GM12878 (cell line): ENCODE measurements around the gene GINS2. TPM values are rescaled to one million over a fixed set of nuclear protein-coding genes. Genes with fewer than 3 reads are reported as not detected.
A peak's percentile ranks its signal among the peaks of the same experiment; 100 is the strongest.

Experiments used
- BRCA1 ChIP-seq: IDR thresholded peaks from 2 replicates; pipeline ENCODE4 v1.6.1; 2011; ENCODE audit warnings: low read depth, low read length, improper control_type of control experiment
- CHD4 ChIP-seq: fragments of 200-600 bp; sonication (generic); IDR thresholded peaks from 2 replicates; pipeline ENCODE4 v1.6.1; 2016; ENCODE audit warnings: mild to moderate bottlenecking
- CTCF ChIP-seq, 3 experiments: IDR thresholded peaks in 2 of 3; conservative IDR thresholded peaks in 1 of 3; 2 replicates each; pipeline ENCODE4 v1.5.1; 2011; ENCODE audit warnings: low read depth in 3 of 3, low read length in 3 of 3, mild to moderate bottlenecking in 3 of 3, control low read depth in 2 of 3, moderate library complexity in 2 of 3, inconsistent platforms in 1 of 3, mixed read lengths in 1 of 3; ENCODE audit not compliant: control insufficient read depth in 2 of 3, insufficient read depth in 1 of 3; ENCODE audit errors: extremely low read depth in 1 of 3
- E2F8 ChIP-seq: fragments of 450-650 bp; IDR thresholded peaks from 2 replicates; pipeline ENCODE4 v1.6.1; 2018; ENCODE audit warnings: mild to moderate bottlenecking, low read depth, moderate library complexity; ENCODE audit not compliant: partially characterized antibody
- FOS ChIP-seq: IDR thresholded peaks from 3 replicates; pipeline ENCODE4 v1.6.1; 2011; ENCODE audit warnings: borderline replicate concordance; ENCODE audit not compliant: insufficient read length; ENCODE audit errors: extremely low read depth
- POLR2A ChIP-seq: IDR thresholded peaks from 2 replicates; pipeline ENCODE4 v1.6.1; 2011; ENCODE audit warnings: low read depth, mild to moderate bottlenecking, low read length
- PRDM15 ChIP-seq: fragments of 450-650 bp; formaldehyde crosslinking; IDR thresholded peaks from 2 replicates; pipeline ENCODE4 v1.4.0; 2020; ENCODE audit warnings: mild to moderate bottlenecking, moderate library complexity
- SMC3 ChIP-seq: IDR thresholded peaks from 2 replicates; pipeline ENCODE4 v1.6.1; 2011; ENCODE audit warnings: low read length, improper control_type of control experiment, borderline replicate concordance
- YY1 ChIP-seq: IDR thresholded peaks from 2 replicates; pipeline ENCODE4 v1.6.1; 2011; ENCODE audit warnings: low read depth, mild to moderate bottlenecking, low read length
- polyA plus RNA-seq, 11 experiments: library from polyadenylated mRNA; depleted of rRNA in 4 of 11; unstranded in 6 of 11; stranded (reverse) in 5 of 11; fragments of >200 nt; fragmentation: Nextera tagmentation in 4 of 11; fragmentation: Illumina TruSeq in 1 of 11; extraction: Ambion mirVana in 4 of 11; extraction: Trizol in 1 of 11; gene quantifications; 1 replicate in 1 of 11; 2 replicates in 10 of 11; pipeline versions ENCODE4 v1.2.1 to v1.2.3, GENCODE V29; 2011 to 2016; ENCODE audit warnings: inconsistent platforms in 2 of 11, missing spikeins in 2 of 11, low read depth in 1 of 11
- total RNA-seq, 4 experiments: library from RNA; depleted of rRNA in 3 of 4; stranded (reverse); fragments of >200 nt in 3 of 4; fragmentation: Illumina TruSeq in 1 of 4; extraction: Trizol in 1 of 4; gene quantifications; 2 replicates each; pipeline versions ENCODE4 v1.2.1 to v1.2.3, GENCODE V29; 2013 to 2021

GINS2 gene
- total and polyA plus RNA-seq, 10 of the 15 experiments (the other 5 are each of a cell fraction or from before 2014, with no cell fraction given) = 42.7 to 90.8 (median 57.0) TPM

GRCh38 chr16:85688586-85689284, at the start of gene GINS2 (continued):
- peak; percentile 24; the same call in 1 of the 2 replicates for TF ChIP-seq YY1
- no peak for TF ChIP-seq CHD4
- TF ChIP-seq PRDM15 = no peak
- TF ChIP-seq POLR2A = peak; percentile 84
- TF ChIP-seq CTCF (IDR thresholded peaks at IDR 0.05 in 2 of 3, conservative IDR thresholded peaks at IDR 0.05 in 1 of 3; ENCODE audit: control insufficient read depth in 2 of 3, extremely low read depth in 1 of 3, insufficient read depth in 1 of 3, low read depth in 3 of 3, low read length in 3 of 3) = no peak
- TF ChIP-seq BRCA1 = no peak
- peak; percentile 95 for TF ChIP-seq E2F8
- TF ChIP-seq SMC3 = no peak
- TF ChIP-seq FOS = peak; percentile 50
